WTC11 (cell line): ENCODE results near the gene ALKBH7. TPM values are rescaled to one million over a fixed set of nuclear protein-coding genes. Genes with fewer than 3 reads are reported as not detected.

ENCODE experiments used
- ATAC-seq: fragments of 200-7000 bp; cut with Tn5 transposase; 2 replicates; pipeline ENCODE4 v1.10.0; 2021; ENCODE audit warnings: mild to moderate bottlenecking, moderate library complexity
- CTCF ChIA-PET: fragments of 300-600 bp; sonication (Branson Sonifier 250); formaldehyde crosslinking; loops from one replicate; lab custom pipeline; 2021; ENCODE audit warnings: antibody characterized with exemption; lab: Charles Lee
- POLR2A ChIA-PET: fragments of 350-600 bp; sonication (Branson Sonifier 250); formaldehyde crosslinking; loops from one replicate; lab custom pipeline; 2021; ENCODE audit warnings: antibody characterized with exemption; lab: Charles Lee
- DNase-seq: peaks from one replicate; pipeline ENCODE4 v3.0.0; 2021; ENCODE audit warnings: low spot score
- H3K27ac Mint-ChIP-seq: 2 replicates; pipeline ENCODE4 v1.8.0; 2021; ENCODE audit warnings: mixed read lengths
- H3K27me3 Mint-ChIP-seq: 2 replicates; pipeline ENCODE4 v1.8.0; 2021; ENCODE audit warnings: low read depth, mild to moderate bottlenecking, moderate library complexity, mixed read lengths
- H3K36me3 Mint-ChIP-seq: 2 replicates; pipeline ENCODE4 v1.8.0; 2021; ENCODE audit warnings: mixed read lengths
- H3K4me1 Mint-ChIP-seq: 2 replicates; pipeline ENCODE4 v1.8.0; 2022; ENCODE audit warnings: mixed read lengths
- H3K4me3 Mint-ChIP-seq: 2 replicates; pipeline ENCODE4 v1.8.0; 2021; ENCODE audit warnings: mild to moderate bottlenecking, moderate library complexity, mixed read lengths
- H3K9me3 Mint-ChIP-seq: 2 replicates; pipeline ENCODE4 v1.8.0; 2021; ENCODE audit warnings: mixed read lengths
- CREB1 ChIP-seq: sonication (generic); formaldehyde crosslinking; IDR thresholded peaks from 2 replicates; pipeline ENCODE4 v1.8.0; 2023; ENCODE audit warnings: mild to moderate bottlenecking, missing genetic modification reagents
- CREM ChIP-seq: sonication (generic); formaldehyde crosslinking; IDR thresholded peaks from 2 replicates; pipeline ENCODE4 v1.8.1; 2022; ENCODE audit warnings: mild to moderate bottlenecking, missing genetic modification reagents, moderate library complexity
- FOXJ3 ChIP-seq: sonication (generic); formaldehyde crosslinking; IDR thresholded peaks from 2 replicates; pipeline ENCODE4 v1.9.0; 2021; ENCODE audit warnings: missing genetic modification reagents, mild to moderate bottlenecking, borderline replicate concordance
- GTF2I ChIP-seq: fragments of 250-450 bp; sonication (Bioruptor Pico); conservative IDR thresholded peaks from 2 replicates; pipeline ENCODE4 v1.4.0; 2021; ENCODE audit warnings: mild to moderate bottlenecking
- KAT7 ChIP-seq: sonication (generic); formaldehyde crosslinking; IDR thresholded peaks from 2 replicates; pipeline ENCODE4 v1.8.1; 2023; ENCODE audit warnings: missing genetic modification reagents, mild to moderate bottlenecking, borderline replicate concordance
- NR3C1 ChIP-seq: sonication (generic); formaldehyde crosslinking; conservative IDR thresholded peaks from 2 replicates; pipeline ENCODE4 v1.8.1; 2023; ENCODE audit warnings: low read depth, mild to moderate bottlenecking, missing genetic modification reagents
- OVOL2 ChIP-seq: fragments of 250-450 bp; sonication (Bioruptor Pico); IDR thresholded peaks from 2 replicates; pipeline ENCODE4 v1.9.0; 2021; ENCODE audit warnings: mild to moderate bottlenecking, borderline replicate concordance
- RELA ChIP-seq: sonication (generic); formaldehyde crosslinking; IDR thresholded peaks from 2 replicates; pipeline ENCODE4 v1.8.1; 2022; ENCODE audit warnings: missing genetic modification reagents, mild to moderate bottlenecking, borderline replicate concordance
- RORB ChIP-seq: fragments of 250-450 bp; sonication (Bioruptor Pico); IDR thresholded peaks from 2 replicates; pipeline ENCODE4 v1.9.0; 2021; ENCODE audit warnings: mild to moderate bottlenecking
- TP53 ChIP-seq: sonication (generic); formaldehyde crosslinking; IDR thresholded peaks from 2 replicates; pipeline ENCODE4 v1.8.1; 2023; ENCODE audit warnings: mild to moderate bottlenecking, missing genetic modification reagents
- ZNF219 ChIP-seq: sonication (generic); formaldehyde crosslinking; IDR thresholded peaks from 2 replicates; pipeline ENCODE4 v1.8.0; 2023; ENCODE audit warnings: missing genetic modification reagents, mild to moderate bottlenecking, borderline replicate concordance
- ZNF263 ChIP-seq: sonication (generic); formaldehyde crosslinking; IDR thresholded peaks from 2 replicates; pipeline ENCODE4 v1.8.1; 2022; ENCODE audit warnings: low read depth, mild to moderate bottlenecking, moderate library complexity, missing genetic modification reagents
- total RNA-seq: library from RNA; stranded (reverse); gene quantifications from 3 replicates; pipeline ENCODE4 v1.2.3, GENCODE V29; 2021
- TF ChIP-seq, protein P1 (sequence below): sonication (generic); formaldehyde crosslinking; IDR thresholded peaks from 2 replicates; pipeline ENCODE4 v1.8.1; 2022; ENCODE audit warnings: low read depth, missing genetic modification reagents, borderline replicate concordance
- TF ChIP-seq, protein P2 (sequence below): fragments of 250-450 bp; sonication (Bioruptor Pico); IDR thresholded peaks from 2 replicates; pipeline ENCODE4 v1.9.0; 2021; ENCODE audit warnings: mild to moderate bottlenecking
- TF ChIP-seq, protein P3 (sequence below): sonication (generic); formaldehyde crosslinking; IDR thresholded peaks from 2 replicates; pipeline ENCODE4 v1.8.0; 2022; ENCODE audit warnings: mild to moderate bottlenecking, missing genetic modification reagents
- TF ChIP-seq, protein P4 (sequence below): sonication (generic); formaldehyde crosslinking; IDR thresholded peaks from 2 replicates; pipeline ENCODE4 v1.8.1; 2023; ENCODE audit warnings: mild to moderate bottlenecking, missing genetic modification reagents, moderate library complexity
- TF ChIP-seq, protein P5 (sequence below): sonication (generic); formaldehyde crosslinking; IDR thresholded peaks from 2 replicates; pipeline ENCODE4 v1.8.0; 2023; ENCODE audit warnings: missing genetic modification reagents
- TF ChIP-seq, protein P6 (sequence below): sonication (generic); formaldehyde crosslinking; IDR thresholded peaks from 2 replicates; pipeline ENCODE4 v1.8.0; 2023; ENCODE audit warnings: mild to moderate bottlenecking, missing genetic modification reagents
- TF ChIP-seq, protein P7 (sequence below): sonication (generic); formaldehyde crosslinking; conservative IDR thresholded peaks from 2 replicates; pipeline ENCODE4 v1.8.1; 2022; ENCODE audit warnings: mild to moderate bottlenecking, missing genetic modification reagents

Gene ALKBH7
- total RNA-seq, 1 experiment from 2014 or later = 96.4 TPM

DNA sequence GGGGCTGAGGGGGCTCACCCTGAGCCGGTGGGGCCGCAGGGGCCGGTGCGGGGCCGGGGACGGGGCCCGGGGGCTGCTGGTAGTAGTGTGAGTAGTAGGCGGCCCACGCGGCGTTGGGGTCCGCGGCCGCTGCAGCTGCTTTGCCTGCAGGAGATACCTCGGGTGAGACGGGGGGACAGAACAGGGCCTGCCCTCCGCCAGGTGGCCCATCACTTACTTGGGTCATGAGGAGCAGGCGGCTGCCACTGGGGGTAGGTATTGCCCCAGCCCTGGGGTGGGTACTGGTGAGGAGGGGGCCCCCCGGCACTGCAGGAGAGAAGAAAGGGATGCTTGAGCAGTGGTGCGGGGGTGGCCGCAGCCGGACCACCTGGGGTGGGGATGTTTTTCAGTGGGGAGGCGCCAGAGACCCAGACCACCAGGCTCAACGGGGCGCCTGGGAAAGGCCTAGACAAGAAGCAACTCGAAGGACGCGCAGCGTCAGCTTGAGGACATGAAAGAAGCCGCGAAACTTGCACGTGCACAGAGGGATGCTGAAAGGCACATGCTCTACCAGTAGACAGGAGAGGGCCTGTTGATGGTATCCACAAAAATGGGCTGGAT lies 43.1 kb downstream of the ALKBH7 start:
- TF ChIP-seq TP53 (CRISPR knock-in tag) (no peak), OVOL2 (no peak), NR3C1 (CRISPR knock-in tag) (no peak), RELA (CRISPR knock-in tag) (no peak), CREB1 (CRISPR knock-in tag) (no peak)
- TF ChIP-seq, protein P1, sequence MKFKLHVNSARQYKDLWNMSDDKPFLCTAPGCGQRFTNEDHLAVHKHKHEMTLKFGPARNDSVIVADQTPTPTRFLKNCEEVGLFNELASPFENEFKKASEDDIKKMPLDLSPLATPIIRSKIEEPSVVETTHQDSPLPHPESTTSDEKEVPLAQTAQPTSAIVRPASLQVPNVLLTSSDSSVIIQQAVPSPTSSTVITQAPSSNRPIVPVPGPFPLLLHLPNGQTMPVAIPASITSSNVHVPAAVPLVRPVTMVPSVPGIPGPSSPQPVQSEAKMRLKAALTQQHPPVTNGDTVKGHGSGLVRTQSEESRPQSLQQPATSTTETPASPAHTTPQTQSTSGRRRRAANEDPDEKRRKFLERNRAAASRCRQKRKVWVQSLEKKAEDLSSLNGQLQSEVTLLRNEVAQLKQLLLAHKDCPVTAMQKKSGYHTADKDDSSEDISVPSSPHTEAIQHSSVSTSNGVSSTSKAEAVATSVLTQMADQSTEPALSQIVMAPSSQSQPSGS = no peak
- TF ChIP-seq, protein P2, sequence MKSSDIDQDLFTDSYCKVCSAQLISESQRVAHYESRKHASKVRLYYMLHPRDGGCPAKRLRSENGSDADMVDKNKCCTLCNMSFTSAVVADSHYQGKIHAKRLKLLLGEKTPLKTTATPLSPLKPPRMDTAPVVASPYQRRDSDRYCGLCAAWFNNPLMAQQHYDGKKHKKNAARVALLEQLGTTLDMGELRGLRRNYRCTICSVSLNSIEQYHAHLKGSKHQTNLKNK (CRISPR knock-in tag) = no peak
- no peaks in the 10 kb centered on the region for H3K27me3 Mint-ChIP-seq
- ATAC-seq = no peak
- no peaks in the 10 kb centered on the region for H3K9me3 Mint-ChIP-seq
- DNase-seq = no peak
- POLR2A ChIA-PET = no interaction called here
- CTCF ChIA-PET = interaction anchor here (0.6 kb wide), 1 partner anchor 1533 kb away, joined by 3 read pairs; no protein-coding TSS in a partner anchor
- H3K27ac Mint-ChIP-seq = no peak overlapping the region
- no peak overlapping the region for H3K4me3 Mint-ChIP-seq
- H3K4me1 Mint-ChIP-seq = peaks cover 7% of the 10 kb centered on the region
- peaks cover 55% of the 10 kb centered on the region for H3K36me3 Mint-ChIP-seq

DNA sequence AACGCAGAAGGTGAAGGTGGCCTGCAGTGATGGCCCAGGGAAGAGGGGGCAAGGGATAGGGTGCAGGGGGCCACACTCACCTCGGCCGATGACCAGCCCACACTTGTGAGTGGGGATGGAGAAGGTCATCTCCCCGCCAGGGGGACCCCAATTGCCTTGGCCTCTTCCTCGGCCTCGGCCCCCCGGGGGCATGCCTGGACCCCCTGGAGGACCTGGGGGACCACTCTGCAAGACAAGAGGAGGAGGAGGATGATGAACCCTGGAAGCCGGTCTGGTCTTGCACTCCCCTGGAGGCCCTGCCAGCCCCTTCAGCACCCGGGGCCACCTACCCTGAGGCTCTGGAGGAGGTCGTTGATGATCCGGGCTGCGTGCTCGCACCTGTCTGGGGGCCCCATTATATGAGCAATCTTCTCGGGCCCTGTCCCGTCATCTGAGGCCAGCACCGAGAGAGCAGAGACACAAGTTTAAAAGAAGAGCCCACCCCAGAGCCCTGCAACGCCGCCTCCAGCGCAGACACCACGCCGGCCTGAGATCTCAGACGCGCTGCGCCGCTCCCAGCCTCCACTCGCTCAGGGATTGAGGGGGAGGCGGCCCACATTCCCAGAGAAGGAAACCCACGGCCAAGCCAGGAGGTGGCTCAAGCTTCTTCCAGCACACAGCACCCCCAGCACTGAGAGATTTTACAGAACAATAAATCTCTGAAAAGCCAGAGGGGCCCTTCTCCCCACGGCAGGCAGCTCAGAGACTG lies 44.2 kb downstream of the ALKBH7 start:
- no peaks in the 10 kb centered on the region for H3K27me3 Mint-ChIP-seq
- CTCF ChIA-PET = interaction anchor here (0.5 to 1.4 kb wide), 6 partner anchors 9 to 198 kb away, joined by 3 to 7 read pairs (median 3); partner anchors contain the start of genes CRB3 and GTF2F1

More for the DNA sequence above, 44.2 kb downstream of the ALKBH7 start:
- no peak for ATAC-seq
- peaks cover 60% of the 10 kb centered on the region for H3K36me3 Mint-ChIP-seq
- TF ChIP-seq ZNF219 (CRISPR knock-in tag) = no peak
- no peak for TF ChIP-seq CREM (CRISPR knock-in tag)
- TF ChIP-seq, protein P3, sequence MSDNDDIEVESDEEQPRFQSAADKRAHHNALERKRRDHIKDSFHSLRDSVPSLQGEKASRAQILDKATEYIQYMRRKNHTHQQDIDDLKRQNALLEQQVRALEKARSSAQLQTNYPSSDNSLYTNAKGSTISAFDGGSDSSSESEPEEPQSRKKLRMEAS (CRISPR knock-in tag) = no peak
- no peak for TF ChIP-seq RORB (CRISPR knock-in tag)
- TF ChIP-seq GTF2I (CRISPR knock-in tag) = no peak
- no peak for TF ChIP-seq ZNF263
- TF ChIP-seq, protein P4, sequence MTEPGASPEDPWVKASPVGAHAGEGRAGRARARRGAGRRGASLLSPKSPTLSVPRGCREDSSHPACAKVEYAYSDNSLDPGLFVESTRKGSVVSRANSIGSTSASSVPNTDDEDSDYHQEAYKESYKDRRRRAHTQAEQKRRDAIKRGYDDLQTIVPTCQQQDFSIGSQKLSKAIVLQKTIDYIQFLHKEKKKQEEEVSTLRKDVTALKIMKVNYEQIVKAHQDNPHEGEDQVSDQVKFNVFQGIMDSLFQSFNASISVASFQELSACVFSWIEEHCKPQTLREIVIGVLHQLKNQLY (CRISPR knock-in tag) = no peak
- TF ChIP-seq, protein P5, sequence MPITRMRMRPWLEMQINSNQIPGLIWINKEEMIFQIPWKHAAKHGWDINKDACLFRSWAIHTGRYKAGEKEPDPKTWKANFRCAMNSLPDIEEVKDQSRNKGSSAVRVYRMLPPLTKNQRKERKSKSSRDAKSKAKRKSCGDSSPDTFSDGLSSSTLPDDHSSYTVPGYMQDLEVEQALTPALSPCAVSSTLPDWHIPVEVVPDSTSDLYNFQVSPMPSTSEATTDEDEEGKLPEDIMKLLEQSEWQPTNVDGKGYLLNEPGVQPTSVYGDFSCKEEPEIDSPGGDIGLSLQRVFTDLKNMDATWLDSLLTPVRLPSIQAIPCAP = no peak
- TF ChIP-seq KAT7 (CRISPR knock-in tag) = no peak
- TF ChIP-seq, protein P6, sequence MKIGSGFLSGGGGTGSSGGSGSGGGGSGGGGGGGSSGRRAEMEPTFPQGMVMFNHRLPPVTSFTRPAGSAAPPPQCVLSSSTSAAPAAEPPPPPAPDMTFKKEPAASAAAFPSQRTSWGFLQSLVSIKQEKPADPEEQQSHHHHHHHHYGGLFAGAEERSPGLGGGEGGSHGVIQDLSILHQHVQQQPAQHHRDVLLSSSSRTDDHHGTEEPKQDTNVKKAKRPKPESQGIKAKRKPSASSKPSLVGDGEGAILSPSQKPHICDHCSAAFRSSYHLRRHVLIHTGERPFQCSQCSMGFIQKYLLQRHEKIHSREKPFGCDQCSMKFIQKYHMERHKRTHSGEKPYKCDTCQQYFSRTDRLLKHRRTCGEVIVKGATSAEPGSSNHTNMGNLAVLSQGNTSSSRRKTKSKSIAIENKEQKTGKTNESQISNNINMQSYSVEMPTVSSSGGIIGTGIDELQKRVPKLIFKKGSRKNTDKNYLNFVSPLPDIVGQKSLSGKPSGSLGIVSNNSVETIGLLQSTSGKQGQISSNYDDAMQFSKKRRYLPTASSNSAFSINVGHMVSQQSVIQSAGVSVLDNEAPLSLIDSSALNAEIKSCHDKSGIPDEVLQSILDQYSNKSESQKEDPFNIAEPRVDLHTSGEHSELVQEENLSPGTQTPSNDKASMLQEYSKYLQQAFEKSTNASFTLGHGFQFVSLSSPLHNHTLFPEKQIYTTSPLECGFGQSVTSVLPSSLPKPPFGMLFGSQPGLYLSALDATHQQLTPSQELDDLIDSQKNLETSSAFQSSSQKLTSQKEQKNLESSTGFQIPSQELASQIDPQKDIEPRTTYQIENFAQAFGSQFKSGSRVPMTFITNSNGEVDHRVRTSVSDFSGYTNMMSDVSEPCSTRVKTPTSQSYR = no peak
- no peak for TF ChIP-seq FOXJ3
- TF ChIP-seq, protein P7, sequence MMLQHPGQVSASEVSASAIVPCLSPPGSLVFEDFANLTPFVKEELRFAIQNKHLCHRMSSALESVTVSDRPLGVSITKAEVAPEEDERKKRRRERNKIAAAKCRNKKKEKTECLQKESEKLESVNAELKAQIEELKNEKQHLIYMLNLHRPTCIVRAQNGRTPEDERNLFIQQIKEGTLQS (CRISPR knock-in tag) = no peak
- TF ChIP-seq, all 79 proteins: peak for 0
- Mint-ChIP-seq H3K4me1 (peaks cover 7% of the 10 kb centered on the region), H3K4me3 (no peak overlapping the region), H3K27ac (no peak overlapping the region), H3K9me3 (no peaks in the 10 kb centered on the region)
- DNase-seq = no peak
- POLR2A ChIA-PET = no interaction called here
